T-cell (primary cell): ENCODE results near the gene UBE3D. TPM values are rescaled to one million over a fixed set of nuclear protein-coding genes. Genes with fewer than 3 reads are reported as not detected.

Experiments used
- ATAC-seq, 4 experiments: fragments of 200-7000 bp in 3 of 4; fragments of 150-1000 bp in 1 of 4; cut with Tn5 transposase; replicated peaks in 1 of 4; 1 replicate in 3 of 4; 2 replicates in 1 of 4; pipeline ENCODE4 v1.10.0; 2021; ENCODE audit warnings: moderate library complexity in 3 of 4, mild to moderate bottlenecking in 2 of 4, moderate number of reproducible peaks in 1 of 4
- CTCF ChIA-PET, 2 donors: fragments of 300-600 bp; sonication (Branson Sonifier 250); formaldehyde crosslinking; loops; one replicate each; lab custom pipeline; 2022; ENCODE audit warnings: antibody characterized with exemption in 2 of 2; lab: Charles Lee
- POLR2A ChIA-PET, 2 donors: fragments of 300-600 bp; sonication (Branson Sonifier 250); formaldehyde crosslinking; loops; one replicate each; lab custom pipeline; 2022; ENCODE audit warnings: antibody characterized with exemption in 2 of 2; lab: Charles Lee
- DNase-seq, 35 experiments: peaks; one replicate each; pipeline versions ENCODE4 v3.0.0 to v3.0.0-alpha.2; 2013 to 2023
- H3K27ac ChIP-seq: one replicate; pipeline ENCODE4 v1.5.1; 2013; ENCODE audit warnings: low read length
- H3K27me3 ChIP-seq, 2 experiments: replicated peaks in 1 of 2; 1 replicate in 1 of 2; 2 replicates in 1 of 2; pipeline versions ENCODE4 v1.6.1 to v1.7.0; 2013; ENCODE audit warnings: low read length in 1 of 2, mixed read lengths in 1 of 2; ENCODE audit not compliant: control insufficient read depth in 2 of 2, insufficient read depth in 2 of 2; ENCODE audit errors: extremely low read depth in 1 of 2
- H3K36me3 ChIP-seq, 2 donors: 1 replicate in 1 of 2; 2 replicates in 1 of 2; pipeline versions ENCODE4 v1.6.1 to v1.7.0; 2013; ENCODE audit warnings: low read length in 1 of 2; ENCODE audit not compliant: control insufficient read depth in 2 of 2, insufficient read depth in 1 of 2; ENCODE audit errors: extremely low read depth in 1 of 2
- H3K4me1 ChIP-seq, 2 experiments: 1 replicate in 1 of 2; 2 replicates in 1 of 2; pipeline versions ENCODE4 v1.6.1 to v1.7.0; 2013; ENCODE audit warnings: low read length in 2 of 2, mixed read lengths in 1 of 2; ENCODE audit not compliant: insufficient read depth in 2 of 2, control insufficient read depth in 1 of 2; ENCODE audit errors: extremely low read depth in 1 of 2
- H3K4me3 ChIP-seq, 2 donors: 1 replicate in 1 of 2; 2 replicates in 1 of 2; pipeline versions ENCODE4 v1.5.1 to v1.7.0; 2013; ENCODE audit warnings: mild to moderate bottlenecking in 2 of 2, low read length in 1 of 2, moderate library complexity in 1 of 2; ENCODE audit not compliant: control insufficient read depth in 1 of 2; ENCODE audit errors: extremely low read depth in 1 of 2
- H3K9me3 ChIP-seq: 2 replicates; pipeline ENCODE4 v1.7.0; 2013
- H3K27ac Mint-ChIP-seq, 2 donors: one replicate each; pipeline ENCODE4 v1.8.0; 2020 to 2021; ENCODE audit warnings: mild to moderate bottlenecking in 2 of 2, mixed read lengths in 2 of 2
- H3K27me3 Mint-ChIP-seq, 2 donors: one replicate each; pipeline ENCODE4 v1.8.0; 2021 to 2022; ENCODE audit warnings: mixed read lengths in 2 of 2
- H3K36me3 Mint-ChIP-seq: one replicate; pipeline ENCODE4 v1.8.0; 2021; ENCODE audit warnings: mixed read lengths
- H3K4me1 Mint-ChIP-seq, 3 donors: one replicate each; pipeline ENCODE4 v1.8.0; 2020 to 2022; ENCODE audit warnings: mixed read lengths in 3 of 3, mild to moderate bottlenecking in 1 of 3
- H3K4me3 Mint-ChIP-seq, 3 donors: one replicate each; pipeline ENCODE4 v1.8.0; 2020 to 2022; ENCODE audit warnings: mild to moderate bottlenecking in 3 of 3, mixed read lengths in 3 of 3, moderate library complexity in 3 of 3
- H3K9me3 Mint-ChIP-seq, 3 donors: one replicate each; pipeline ENCODE4 v1.8.0; 2020 to 2022; ENCODE audit warnings: mixed read lengths in 3 of 3
- WGBS: methylation state at CpG from one replicate; pipeline ENCODE4 v1.1.5; 2013; ENCODE audit warnings: missing lambda C conversion rate; ENCODE audit not compliant: insufficient coverage; 5-methylcytosine and 5-hydroxymethylcytosine counted together
- total RNA-seq, 35 experiments: library from RNA in 6 of 35; stranded (reverse) in 6 of 35; fragments of 120-200 nt in 1 of 35; gene quantifications; one replicate each; pipeline versions ENCODE4 v1.2.1 to v1.2.4 and lab custom pipeline; 2013 to 2026

The UBE3D gene
- total RNA-seq, 5 donors from 2014 or later (not counting 1 experiment from before 2014, with no cell fraction given): 6.2 to 9.3 (median 7.1) TPM

DNA sequence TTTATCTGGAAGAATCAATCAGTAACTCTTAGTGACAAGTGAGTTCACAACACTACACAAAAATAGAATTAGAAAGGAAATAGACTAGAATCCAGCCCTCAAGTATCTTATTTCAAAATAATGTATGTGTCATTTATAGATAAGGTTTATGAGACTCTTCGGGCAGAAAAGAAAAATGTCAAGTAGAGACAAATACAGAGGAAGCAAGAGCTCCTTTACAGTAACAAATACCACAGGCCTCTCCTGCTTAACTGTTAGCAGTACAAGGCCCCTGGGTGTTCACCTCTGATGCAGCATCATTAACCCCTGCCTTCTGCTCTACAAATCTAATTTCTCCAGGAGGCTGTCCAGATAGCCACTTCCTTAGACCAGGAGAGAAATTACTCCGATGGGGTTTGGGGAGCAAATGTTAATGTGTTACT lies 76.7 kb downstream of the UBE3D start:
- H3K9me3 Mint-ChIP-seq: no peaks in the 10 kb centered on the region
- CTCF ChIA-PET: no interaction called here
- WGBS: no CpG with 5 or more reads among the region's 2 CpGs

DNA sequence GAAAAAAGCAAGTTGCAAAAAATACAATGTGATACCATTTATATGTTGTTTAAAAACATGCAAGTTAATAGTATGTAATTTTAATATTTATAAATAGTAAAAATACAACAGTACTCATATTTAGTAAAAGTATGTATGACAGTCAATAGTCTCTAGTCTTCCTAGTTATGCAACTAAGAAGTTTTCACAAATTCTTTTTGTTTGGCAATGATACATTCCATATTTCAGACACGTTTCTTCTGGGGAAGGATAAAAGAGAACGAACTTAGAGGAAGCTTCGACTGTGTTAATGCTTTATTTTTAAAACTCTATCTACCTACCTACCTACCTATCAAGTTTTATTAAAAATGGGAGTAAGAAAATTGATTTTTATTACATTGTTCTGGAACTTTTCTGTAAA lies 77.7 kb downstream of the UBE3D start:
- no CpG with 5 or more reads among the region's 3 CpGs for WGBS
- Mint-ChIP-seq H3K27me3 (no peaks in the 10 kb centered on the region), H3K36me3 (peaks cover 14% of the 10 kb centered on the region), H3K4me1 (no peaks in the 10 kb centered on the region), H3K9me3 (no peaks in the 10 kb centered on the region), H3K27ac (no peak overlapping the region), H3K4me3 (no peak overlapping the region)
- POLR2A ChIA-PET: no interaction called here
- Histone ChIP-seq H3K4me3 (no peak overlapping the region), H3K27ac (no peak overlapping the region), H3K27me3 (no peaks in the 10 kb centered on the region), H3K36me3 (no peaks in the 10 kb centered on the region), H3K9me3 (no peaks in the 10 kb centered on the region), H3K4me1 (no peaks in the 10 kb centered on the region)
- DNase-seq (no peak), ATAC-seq (no peak)
- CTCF ChIA-PET: no interaction called here

More for the DNA sequence above, 76.7 kb downstream of the UBE3D start:
- Histone ChIP-seq H3K4me3 (no peak overlapping the region), H3K9me3 (no peaks in the 10 kb centered on the region), H3K27ac (no peak overlapping the region), H3K36me3 (no peaks in the 10 kb centered on the region), H3K27me3 (no peaks in the 10 kb centered on the region), H3K4me1 (no peaks in the 10 kb centered on the region)
- DNase-seq (no peak), ATAC-seq (no peak)
- POLR2A ChIA-PET: no interaction called here
- Mint-ChIP-seq H3K27ac (no peak overlapping the region), H3K4me1 (no peaks in the 10 kb centered on the region), H3K36me3 (peaks cover 22% of the 10 kb centered on the region), H3K4me3 (no peak overlapping the region), H3K27me3 (no peaks in the 10 kb centered on the region)

DNA sequence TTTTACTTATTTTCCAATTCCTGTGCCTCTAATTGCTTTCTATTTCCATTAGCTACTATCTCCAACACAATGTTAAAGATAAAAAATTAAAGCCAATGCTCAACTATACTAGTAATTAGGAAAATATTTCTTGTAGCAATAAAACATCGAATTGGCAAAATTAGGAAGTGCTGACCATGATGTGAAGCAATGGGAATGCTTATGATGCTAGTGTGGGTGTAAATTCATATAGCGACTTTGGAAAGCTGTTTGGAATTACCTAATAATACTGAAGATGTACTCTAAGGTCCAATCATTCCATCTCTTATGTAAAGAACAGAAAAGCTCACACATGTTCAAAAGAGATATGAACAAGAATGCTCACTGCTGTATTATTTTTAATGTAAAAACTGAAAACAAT lies 78.2 kb downstream of the UBE3D start:
- H3K4me1 Mint-ChIP-seq: no peaks in the 10 kb centered on the region
- no peak overlapping the region for H3K4me3 ChIP-seq
- H3K36me3 Mint-ChIP-seq: peaks cover 9% of the 10 kb centered on the region
- ChIA-PET CTCF (no interaction called here), POLR2A (no interaction called here)
- no peak overlapping the region for H3K27ac ChIP-seq
- no peaks in the 10 kb centered on the region for H3K9me3 ChIP-seq
- H3K4me3 Mint-ChIP-seq: no peak overlapping the region
- no CpG with 5 or more reads among the region's 2 CpGs for WGBS
- DNase-seq: no peak
- H3K36me3 ChIP-seq: no peaks in the 10 kb centered on the region
- no peaks in the 10 kb centered on the region for H3K9me3 Mint-ChIP-seq
- H3K27me3 ChIP-seq: no peaks in the 10 kb centered on the region
- no peak overlapping the region for H3K27ac Mint-ChIP-seq
- no peaks in the 10 kb centered on the region for H3K4me1 ChIP-seq
- no peak for ATAC-seq
- no peaks in the 10 kb centered on the region for H3K27me3 Mint-ChIP-seq

DNA sequence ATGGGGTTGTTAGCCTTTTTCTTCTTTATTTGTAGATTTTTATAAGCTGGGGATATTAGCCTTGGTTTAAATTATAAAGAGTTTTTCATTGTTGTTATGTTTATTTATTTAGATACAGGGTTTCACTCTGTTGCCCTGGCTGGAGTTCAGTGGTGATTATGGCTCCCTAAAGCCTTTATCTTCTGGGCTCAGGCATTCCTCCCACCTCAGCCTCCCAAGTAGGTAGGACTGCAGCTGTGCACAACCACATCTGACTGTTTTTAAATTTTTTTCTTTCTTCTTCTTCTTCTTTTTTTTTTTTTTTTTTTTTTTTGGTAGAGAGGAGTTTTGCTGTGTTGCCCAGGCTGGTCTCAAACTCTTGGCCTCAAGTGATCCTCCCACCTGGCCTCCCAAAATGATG lies 80.9 kb downstream of the UBE3D start:
- ATAC-seq: no peak
- no peaks in the 10 kb centered on the region for H3K27me3 ChIP-seq
- no peak overlapping the region for H3K27ac Mint-ChIP-seq

DNA sequence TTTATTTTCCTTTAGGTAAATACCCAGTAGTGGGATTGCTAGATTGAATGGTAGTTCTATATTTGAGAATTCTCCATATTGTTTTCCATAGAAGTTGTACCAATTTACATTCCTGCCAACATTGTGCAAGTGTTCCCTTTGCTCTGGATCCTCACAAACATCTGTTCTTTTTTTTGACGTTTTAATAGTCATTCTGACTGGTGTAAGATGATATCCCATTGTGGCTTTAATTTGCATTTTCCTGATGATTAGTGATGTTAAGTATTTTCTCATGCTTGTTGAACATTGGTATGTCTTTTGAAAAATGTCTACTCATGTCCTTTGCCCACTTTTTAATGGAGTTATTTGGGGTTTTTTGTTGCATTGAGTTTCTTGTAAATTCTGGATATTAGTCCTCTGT lies 85.6 kb downstream of the UBE3D start:
- H3K9me3 ChIP-seq: no peaks in the 10 kb centered on the region
- DNase-seq (no peak), ATAC-seq (no peak)
- POLR2A ChIA-PET: no interaction called here
- no peak overlapping the region for H3K27ac ChIP-seq
- Mint-ChIP-seq H3K9me3 (no peaks in the 10 kb centered on the region), H3K36me3 (no peaks in the 10 kb centered on the region), H3K4me3 (no peak overlapping the region), H3K27me3 (no peaks in the 10 kb centered on the region), H3K4me1 (no peaks in the 10 kb centered on the region), H3K27ac (no peak overlapping the region)
- no peaks in the 10 kb centered on the region for H3K27me3 ChIP-seq
- H3K4me1 ChIP-seq: no peaks in the 10 kb centered on the region
- H3K4me3 ChIP-seq: no peak overlapping the region
- no peaks in the 10 kb centered on the region for H3K36me3 ChIP-seq
- 80% methylated on average over 1 of the region's 1 CpG for WGBS
- CTCF ChIA-PET: no interaction called here

More for the DNA sequence above, 80.9 kb downstream of the UBE3D start:
- ChIA-PET CTCF (no interaction called here), POLR2A (no interaction called here)
- H3K27ac ChIP-seq: no peak overlapping the region
- no peaks in the 10 kb centered on the region for H3K27me3 Mint-ChIP-seq
- H3K4me3 Mint-ChIP-seq: no peak overlapping the region
- no peak overlapping the region for H3K4me3 ChIP-seq
- no peaks in the 10 kb centered on the region for H3K9me3 Mint-ChIP-seq
- H3K4me1 Mint-ChIP-seq: no peaks in the 10 kb centered on the region
- DNase-seq: no peak
- no peaks in the 10 kb centered on the region for H3K36me3 Mint-ChIP-seq
- no peaks in the 10 kb centered on the region for H3K9me3 ChIP-seq
- H3K36me3 ChIP-seq: no peaks in the 10 kb centered on the region
- H3K4me1 ChIP-seq: no peaks in the 10 kb centered on the region

DNA sequence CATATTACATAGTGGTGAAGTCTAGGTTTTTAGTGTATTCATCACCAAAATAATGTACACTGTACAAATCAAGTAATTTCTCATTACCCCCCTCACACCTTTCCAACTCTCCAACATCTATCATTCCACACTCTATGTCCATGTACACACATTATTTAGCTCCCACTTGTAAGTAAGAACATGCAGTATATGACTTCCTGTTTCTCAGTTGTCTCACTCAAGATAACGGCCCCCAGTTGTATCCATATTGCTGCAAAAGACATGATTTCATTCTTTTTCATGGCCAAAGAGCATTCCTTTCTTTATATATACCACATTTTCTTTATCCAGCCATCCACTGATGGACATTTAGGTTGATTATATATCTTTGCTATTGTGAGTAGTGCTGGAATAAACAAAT lies 86.0 kb downstream of the UBE3D start:
- ChIA-PET POLR2A (no interaction called here), CTCF (no interaction called here)
- H3K27ac ChIP-seq: no peak overlapping the region
- no peak for DNase-seq
- no peaks in the 10 kb centered on the region for H3K9me3 Mint-ChIP-seq
- H3K27ac Mint-ChIP-seq: no peak overlapping the region
- ATAC-seq: no peak
- no peaks in the 10 kb centered on the region for H3K36me3 ChIP-seq
- no CpG with 5 or more reads among the region's 1 CpG for WGBS
- H3K4me1 ChIP-seq: no peaks in the 10 kb centered on the region
- H3K4me3 Mint-ChIP-seq: no peak overlapping the region
- H3K9me3 ChIP-seq: no peaks in the 10 kb centered on the region
- no peaks in the 10 kb centered on the region for H3K4me1 Mint-ChIP-seq
- no peaks in the 10 kb centered on the region for H3K36me3 Mint-ChIP-seq
- no peaks in the 10 kb centered on the region for H3K27me3 Mint-ChIP-seq
- no peaks in the 10 kb centered on the region for H3K27me3 ChIP-seq
- no peak overlapping the region for H3K4me3 ChIP-seq

DNA sequence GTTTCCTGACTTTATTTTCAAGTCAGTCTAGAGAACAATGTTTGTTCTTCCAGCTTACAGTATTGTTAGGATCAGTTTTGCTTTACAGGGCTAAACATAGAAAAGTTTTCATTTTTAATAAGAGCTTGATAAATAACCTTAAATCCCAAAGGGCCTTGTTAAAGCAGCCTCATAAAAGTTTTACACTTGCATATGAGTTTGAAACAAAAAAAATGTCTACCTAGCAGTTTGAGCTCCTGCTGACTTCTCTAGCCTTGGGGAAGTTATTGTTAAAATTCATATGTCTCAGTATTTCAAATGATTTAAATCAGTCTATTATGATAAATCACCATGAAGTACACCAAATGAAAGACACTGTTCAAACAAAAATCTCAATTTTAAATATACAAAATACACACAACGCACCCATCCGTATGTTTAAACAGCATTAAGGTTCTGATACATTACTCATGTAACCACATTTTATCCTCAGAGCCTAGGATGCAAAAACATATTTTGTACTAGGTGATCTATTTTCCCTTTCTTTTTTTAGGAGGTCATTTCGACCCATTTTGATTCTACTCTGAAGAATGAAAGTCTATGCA lies 87.2 kb downstream of the UBE3D start:
- Histone ChIP-seq H3K4me1 (no peaks in the 10 kb centered on the region), H3K4me3 (no peak overlapping the region), H3K27ac (no peak overlapping the region), H3K36me3 (no peaks in the 10 kb centered on the region), H3K27me3 (no peaks in the 10 kb centered on the region), H3K9me3 (no peaks in the 10 kb centered on the region)
- DNase-seq: no peak
- ATAC-seq: no peak
- no CpG with 5 or more reads among the region's 3 CpGs for WGBS
- peaks cover 5% of the 10 kb centered on the region for H3K36me3 Mint-ChIP-seq
- no peaks in the 10 kb centered on the region for H3K4me1 Mint-ChIP-seq
- ChIA-PET CTCF (interaction anchor here in 1 of 2 donors (0.6 kb wide), 1 partner anchor 58 kb away, joined by 3 read pairs; no protein-coding TSS in a partner anchor), POLR2A (no interaction called here)
- no peaks in the 10 kb centered on the region for H3K9me3 Mint-ChIP-seq
- H3K4me3 Mint-ChIP-seq: no peak overlapping the region
- no peak overlapping the region for H3K27ac Mint-ChIP-seq
- no peaks in the 10 kb centered on the region for H3K27me3 Mint-ChIP-seq
